Stimulated activated CD8-positive, alpha-beta memory T cell treated with anti-CD3 and anti-CD28 coated beads, Interleukin-12 subunit alpha, Interleukin-12 subunit beta, amount 100 ng/mL, for 4 hours (primary cell): ENCODE data around the gene INMT.

ENCODE experiments used
- DNase-seq: peaks from one replicate; pipeline ENCODE4 v3.0.0-alpha.2; 2020; ENCODE audit warnings: low read depth

The INMT gene

DNA sequence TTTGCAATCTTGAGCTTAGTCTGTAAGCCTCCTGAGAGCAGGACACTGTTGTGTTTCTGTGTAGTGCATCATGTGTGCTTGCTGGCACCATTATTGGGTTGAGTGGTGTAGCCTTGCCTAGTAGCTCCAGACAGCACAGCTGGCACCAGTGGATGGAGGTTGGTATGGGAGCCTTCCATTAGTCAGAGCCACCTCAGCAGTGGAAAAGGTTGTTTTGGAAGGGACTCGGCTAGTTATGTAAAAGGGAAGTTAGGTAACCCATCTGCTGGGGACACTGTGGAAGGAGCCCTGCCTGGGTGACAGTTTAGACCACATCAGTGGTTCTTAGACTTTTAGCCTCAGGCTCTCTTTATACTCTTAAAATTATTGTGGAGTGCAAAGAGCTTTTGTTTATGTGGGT is 35.6 kb downstream of the INMT start:
- no peak for DNase-seq

DNA sequence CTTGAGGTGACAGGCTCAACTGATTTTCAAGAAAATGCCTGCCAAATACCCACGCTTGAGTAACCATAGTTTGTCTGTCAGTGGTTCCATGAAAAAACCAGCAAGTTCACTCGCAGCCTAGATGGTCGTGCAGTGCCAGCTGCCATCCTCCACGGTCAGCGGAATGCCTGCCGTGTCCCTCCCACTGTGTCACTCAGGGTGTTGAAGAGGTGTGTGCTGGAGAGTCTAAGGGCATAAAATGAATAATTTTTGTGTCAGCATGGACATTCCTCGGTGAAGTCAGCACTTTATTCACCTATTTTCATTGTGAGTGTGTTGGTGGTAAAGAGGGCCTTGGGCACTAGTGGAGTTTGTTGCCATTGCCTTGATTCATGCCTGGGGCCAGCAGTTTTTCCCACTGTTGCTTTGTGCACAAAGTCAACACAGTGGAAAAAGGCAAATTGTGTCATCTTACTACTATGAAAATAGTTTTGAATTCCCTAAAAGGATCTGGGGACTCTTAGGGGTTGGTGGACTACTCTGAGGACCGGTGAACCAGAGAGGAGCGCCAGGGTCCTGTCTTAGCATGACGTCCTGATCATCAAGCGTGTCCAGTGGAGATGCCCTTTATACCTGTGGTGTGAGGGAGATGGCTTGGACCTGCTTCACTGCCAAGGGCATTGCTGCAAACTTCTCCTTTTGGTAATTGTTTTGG is 36.9 kb downstream of the INMT start:
- DNase-seq: no peak

DNA sequence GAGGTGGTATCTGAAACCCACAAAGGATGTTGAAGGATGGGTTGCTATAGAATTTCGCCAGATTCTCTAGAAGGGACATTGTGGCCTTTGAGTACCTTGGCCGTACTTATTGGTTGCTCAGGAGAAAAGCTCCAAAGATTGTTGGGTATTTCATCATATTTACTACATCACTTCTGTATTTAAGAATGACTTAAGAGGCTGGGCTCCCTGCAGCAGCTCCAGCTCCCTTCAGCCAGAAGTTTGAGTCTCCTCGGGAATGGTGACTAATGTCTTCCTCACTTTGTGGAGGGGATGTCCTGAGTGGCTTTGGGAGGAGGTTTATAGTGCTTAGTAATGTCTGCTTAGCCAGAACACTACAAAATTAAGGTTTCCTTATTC is 37.4 kb downstream of the INMT start:
- no peak for DNase-seq

DNA sequence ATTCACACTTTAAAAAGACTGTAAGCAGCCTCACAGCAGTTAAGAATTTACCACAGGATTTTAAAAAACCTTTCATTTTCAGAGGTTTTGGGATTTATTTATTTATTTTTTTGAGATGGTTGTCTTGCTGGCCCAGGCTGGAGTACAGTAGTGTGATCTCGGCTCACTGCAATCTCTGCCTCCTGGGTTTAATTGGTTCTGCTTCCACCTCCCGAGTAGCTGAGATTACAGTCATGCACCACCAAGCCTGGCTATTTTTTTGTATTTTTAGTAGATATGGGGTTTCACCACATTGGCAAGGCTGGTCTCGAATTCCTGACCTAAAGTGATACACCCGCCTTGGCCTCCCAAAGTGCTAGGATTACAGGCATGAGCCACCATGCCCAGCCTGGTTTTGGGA is 38.4 kb downstream of the INMT start:
- DNase-seq: no peak

DNA sequence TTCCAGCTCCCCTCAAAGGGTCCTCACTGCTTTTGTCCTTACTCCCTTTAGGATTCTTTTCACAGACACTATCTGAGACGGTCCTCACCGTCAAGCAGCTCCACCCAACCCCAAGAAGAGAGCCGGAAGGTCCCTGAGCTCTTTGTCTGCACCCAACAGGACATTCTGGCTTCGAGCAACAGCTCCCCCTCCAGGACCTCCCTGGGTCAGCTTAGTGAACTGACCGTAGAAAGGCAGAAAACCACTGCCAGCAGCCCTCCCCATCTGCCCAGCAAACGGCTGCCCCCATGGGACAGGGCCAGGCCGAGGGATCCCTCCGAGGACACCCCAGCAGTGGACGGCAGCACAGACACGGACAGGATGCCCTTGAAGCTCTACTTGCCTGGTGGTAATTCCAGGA is 39.2 kb downstream of the INMT start:
- no peak for DNase-seq

DNA sequence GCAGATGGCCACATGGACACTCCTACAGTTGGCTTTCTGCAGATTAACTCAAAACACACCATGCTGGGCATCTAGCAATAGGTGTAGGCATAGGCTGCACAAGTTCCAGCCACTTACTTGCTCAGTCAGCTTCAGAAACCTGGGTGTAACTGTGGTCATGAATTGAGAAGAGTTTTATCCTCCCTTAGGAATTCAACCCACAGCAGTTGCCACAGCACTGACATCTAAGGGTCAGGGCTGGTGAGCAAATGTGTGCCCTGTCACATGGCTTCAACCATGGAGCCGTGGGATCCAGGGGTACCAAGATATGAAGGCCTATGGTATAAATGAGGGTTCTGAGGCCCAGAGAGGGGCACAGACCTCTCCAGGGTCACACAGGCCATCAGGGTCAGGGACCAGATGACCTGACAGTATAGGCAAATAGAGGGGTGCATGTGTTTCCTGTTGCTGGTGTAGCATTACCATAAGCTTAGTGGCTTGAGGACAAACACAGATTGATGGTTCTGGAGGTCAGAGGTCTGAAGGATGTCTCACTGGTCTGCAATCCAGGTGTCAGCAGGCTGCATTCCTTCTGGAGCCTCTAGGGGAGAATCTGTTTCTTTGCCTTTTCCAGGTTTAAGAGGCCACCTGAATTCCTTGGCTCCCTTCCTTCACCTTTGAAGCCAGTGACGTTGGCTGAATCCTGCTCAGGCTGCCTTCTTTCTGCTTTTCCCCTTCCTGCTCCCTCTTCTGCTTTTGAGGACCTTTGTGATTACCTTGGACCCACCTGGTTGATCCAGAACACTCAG is 43.4 kb downstream of the INMT start:
- DNase-seq: no peak

DNA sequence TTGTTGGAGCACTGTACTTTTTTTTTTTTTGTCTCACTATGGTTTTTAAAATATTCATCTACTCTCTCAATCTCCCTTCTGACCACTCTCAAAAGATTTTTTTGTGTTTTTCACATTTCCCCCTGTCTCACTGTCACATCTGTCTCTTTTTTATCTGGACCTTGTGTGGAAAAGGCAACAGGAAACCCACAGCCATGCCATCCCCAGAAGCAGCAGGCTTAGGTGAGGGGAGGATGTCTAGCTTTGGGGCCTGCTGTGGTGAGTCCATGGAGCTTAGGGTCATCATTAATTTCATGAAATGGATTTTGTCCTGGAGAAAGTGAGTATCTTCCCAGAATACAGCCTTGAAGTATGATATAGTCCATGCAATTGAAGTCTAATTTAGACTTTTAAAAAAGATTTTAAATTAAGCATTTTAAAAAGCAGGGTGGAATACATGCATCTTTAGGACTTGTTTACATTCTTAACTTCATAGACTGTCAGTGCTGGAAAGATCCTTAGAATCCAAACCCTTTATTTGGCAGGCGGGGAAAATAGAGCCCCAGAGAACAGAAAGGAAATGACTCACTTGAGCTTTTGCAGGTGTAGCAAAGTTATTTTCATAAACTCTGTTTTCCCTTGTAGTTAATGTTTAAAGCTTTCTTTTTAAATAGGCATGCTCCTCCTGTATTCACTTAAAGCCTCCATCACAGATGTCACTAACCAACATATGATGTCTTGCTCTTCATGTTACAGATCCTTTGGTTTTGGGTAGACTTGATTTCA is 44.4 kb downstream of the INMT start:
- no peak for DNase-seq

DNA sequence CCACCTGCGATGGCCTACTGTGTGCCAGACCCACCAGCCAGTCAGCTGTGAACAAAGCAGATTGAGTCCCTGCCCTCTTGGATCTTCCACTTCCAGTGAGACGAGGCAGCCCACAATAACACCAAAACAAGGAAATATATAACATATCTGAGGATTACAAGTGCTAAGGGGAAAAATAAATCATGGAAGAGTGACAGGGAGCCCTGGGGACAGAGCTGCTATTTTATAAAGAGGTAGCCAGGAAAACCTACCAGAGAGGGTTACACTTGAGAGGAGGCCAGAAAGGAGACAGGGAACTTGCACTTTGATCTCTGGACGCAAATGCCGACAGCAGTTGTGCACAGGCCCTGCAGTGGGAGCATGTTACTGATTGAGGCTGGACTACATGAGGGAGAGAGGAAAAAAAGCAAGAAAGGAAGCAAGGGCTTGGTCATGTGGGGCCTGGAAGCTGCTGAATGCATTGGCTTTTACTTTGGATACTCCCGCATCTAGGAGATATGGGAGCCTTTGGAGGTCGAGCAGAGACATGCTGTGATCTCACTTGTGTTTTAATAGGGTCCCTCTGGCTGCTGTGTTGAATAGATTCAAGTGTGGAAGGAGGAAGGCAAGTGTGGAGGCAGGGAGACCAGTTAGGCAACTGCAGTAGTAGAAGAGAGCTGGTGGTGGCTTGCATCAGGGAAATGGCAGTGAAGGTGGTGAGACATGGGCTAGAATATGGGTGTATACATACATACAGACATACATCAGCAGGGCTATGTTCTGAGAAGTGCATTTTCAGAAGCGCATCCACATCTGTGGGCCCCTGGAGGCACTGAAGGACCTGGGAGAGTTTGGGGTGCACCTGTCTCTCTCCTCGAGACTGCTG is 45.5 kb downstream of the INMT start:
- no peak for DNase-seq

DNA sequence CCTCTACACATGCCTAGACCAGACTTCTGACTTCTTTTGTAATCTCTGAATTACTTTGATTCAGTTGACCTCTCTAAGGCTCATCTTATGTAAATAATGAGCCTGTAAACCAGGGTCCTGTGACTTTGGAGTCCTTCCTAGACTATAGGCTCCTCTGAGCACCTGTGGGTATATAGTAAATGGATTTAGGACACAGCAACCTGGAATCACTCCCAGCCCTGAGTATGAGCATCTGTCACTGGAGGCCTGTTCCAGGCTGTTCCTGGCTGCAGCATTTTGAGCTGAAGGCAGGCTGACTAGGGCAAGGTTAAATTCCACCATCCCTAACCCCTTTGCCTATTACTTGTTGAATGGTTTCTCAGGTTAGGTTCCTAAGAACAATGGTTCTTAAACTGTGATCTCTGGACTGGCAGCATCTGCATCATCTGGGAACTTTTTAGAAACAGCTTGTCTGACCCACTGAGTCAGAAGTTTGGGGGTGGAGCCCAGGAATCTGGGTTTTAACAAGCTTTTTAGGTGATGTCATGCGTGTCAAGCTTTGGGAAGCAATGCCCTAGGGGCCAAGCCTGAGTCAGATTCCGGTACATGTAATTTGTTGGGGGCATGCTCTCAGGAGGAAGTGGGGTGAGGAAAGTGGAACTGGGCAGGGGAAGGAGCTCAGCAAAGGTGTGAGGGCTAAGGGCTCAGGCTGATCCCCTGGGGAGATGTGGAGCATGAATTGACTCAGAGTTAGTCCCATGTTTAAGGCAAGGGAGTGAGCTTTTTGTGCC is 47.5 kb downstream of the INMT start:
- DNase-seq: no peak

DNA sequence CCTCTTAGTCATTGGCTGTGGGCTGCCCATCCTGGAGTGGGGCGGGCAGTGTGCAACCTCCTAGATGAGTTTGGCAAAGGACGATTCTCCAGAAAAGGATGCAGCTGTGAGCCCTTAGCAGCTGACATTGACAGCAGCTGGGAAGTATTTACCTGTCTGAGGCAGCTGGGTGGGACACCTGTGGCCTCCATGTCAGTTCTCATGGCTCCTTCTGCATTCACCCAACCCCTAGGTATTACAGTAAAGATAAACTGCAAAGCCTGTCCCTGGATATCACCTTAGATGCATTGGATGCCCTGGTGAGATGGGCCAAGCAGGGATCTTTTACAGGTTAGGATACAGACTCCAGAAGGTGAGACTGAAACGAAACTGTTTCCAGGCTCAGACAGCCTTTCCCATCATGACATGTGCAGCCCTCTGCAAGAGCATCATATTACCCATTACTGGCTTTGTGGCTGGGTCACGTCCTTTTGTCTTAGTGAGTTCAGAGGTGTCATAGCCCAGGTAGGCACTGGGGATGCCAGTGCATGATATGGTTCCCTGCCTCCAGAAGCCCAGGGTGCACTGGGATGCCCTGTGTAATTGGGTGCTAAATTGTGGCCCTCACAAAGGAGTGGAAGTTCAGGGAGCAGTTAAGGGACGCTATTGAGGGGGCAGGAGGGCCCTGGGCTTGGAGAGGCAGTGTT is 48.2 kb downstream of the INMT start:
- no peak for DNase-seq

DNA sequence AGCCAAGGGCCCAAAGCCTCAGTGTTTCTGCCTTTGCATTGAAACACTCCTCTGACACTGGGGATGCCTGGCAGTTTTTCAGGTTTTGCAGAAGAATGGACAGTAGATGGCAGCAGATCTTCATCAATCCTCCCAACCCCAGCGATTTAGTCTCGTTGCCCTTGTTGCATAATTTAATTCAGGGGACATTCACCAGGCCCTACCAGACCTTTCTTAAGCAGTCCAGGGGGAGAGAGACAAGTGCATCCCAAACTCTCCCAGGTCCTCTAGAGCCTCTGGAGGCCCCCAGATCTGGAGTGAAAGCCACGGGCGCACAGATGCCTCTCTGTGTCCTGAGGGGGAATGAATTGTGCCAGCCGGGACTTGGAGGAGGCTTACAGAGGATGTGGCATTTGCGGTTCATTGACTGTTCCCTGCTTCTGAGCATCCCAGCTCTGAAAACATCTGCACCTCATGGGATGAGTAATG is 48.9 kb downstream of the INMT start:
- DNase-seq: no peak

DNA sequence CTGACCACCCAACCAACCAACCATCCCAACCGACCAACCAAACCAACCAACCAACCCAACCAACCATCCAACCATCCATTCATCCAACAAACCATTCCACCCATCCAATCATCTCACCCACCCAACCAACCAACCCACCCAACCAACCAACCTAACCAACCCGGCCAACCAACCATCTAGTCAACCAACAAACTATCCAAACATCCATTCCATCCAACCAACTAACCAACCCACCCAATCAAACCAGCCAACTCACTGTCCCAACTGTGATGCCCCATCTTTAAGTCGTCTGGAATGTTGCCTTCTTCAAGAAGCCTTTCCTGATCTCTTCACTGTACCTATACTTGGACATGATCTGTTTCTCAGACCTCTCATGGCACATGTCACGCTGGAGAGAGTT is 50.9 kb downstream of the INMT start:
- DNase-seq: no peak

DNA sequence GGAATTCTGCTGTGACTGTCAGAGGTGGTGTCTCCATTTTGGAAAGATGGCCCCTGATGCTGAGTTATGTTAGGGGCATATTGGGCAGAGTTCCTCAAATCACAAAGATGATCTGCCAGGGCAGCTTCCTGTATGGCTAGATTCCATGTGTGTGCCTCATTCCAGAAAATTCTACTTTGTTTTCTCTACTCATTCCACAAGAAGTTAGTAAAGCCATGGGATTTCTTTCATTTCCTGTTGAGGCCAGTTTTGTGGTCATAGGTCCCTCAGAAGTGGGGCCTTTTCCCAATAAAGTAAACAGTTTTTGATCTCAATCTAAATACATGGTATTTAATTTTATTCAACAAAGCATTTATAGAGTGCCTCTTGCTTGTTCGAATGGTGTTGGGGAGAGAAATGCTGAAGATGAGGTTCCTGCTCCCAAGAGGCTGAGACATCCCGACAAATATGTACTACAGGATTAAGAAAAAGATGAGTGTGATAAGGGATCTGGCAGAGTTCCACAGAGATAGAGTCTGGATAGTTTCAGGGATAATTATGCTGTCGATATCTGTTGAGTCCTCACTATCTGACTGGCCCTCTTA is 52.2 kb downstream of the INMT start:
- DNase-seq: no peak

DNA sequence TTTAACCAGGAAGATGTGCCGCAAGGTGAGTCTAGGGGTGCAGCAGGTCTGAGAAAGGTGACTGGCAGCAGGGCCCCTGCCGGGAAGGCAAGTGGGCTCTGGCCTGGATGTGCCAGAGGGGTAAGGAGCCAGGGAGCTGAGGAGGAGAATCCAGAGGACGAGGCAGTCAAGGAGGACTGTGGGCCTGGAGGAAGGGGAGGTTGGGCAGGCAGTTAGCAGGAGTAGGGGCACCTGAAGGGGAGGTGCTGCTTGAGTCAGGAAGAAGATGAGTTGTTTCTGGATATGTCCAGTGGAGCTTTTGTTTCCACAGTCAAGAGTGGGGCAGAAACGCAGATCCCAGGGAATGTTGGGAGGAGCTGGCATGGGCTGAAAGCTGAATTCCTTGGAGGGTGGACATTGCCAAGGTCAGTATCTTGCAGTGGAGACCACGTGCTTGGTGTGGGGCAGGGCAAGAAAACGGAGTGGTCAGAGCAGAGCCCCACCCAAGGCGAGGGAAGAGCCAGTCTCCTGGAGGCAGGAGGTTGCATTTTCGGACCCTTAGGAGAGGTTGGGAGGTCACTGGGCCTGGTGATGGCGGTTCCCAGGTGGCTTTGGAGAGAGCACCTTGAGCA is 53.3 kb downstream of the INMT start:
- no peak for DNase-seq

DNA sequence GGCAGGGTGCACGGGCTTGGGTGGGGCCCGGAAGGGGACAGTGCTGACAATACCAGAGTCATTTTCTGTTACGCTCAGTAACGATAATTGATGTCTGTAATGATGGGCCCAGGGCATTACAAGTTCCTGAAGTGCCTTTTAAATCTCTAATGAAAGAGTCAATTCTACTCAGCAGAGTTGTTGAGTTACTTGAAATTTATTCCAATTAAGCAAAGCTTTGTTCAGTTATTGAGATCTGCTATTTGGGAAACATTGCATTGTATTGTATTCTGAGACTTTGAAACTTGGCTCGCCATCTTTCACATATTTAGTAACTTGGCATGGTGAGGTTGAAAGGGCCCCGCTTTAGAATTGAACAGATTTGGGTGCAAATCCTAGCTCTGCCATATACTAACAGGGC is 54.0 kb downstream of the INMT start:
- DNase-seq: no peak
